HG03060 (cell line): ENCODE data around the gene ARHGEF25.
A peak's percentile ranks its signal among the peaks of the same experiment; 100 is the strongest.
"Not testable (repeated sequence)": the region's sequence is repeated elsewhere in the genome, so short reads cannot be mapped to it uniquely, and the experiment has no call there.

ENCODE experiments used
- ATAC-seq: cut with Tn5 transposase; IDR thresholded peaks from one replicate; pipeline ENCODE4 v1.9.1; 2021; ENCODE audit warnings: low read depth, moderate number of reproducible peaks; ENCODE audit not compliant: unreplicated experiment

Gene ARHGEF25

GRCh38 chr12:57611108-57611826 lies at the start of gene ARHGEF25:
TSS of gene ARHGEF25 (plus strand) at chr12:57611435. CDS start at chr12:57611895, 460 bp downstream.
- no peak for ATAC-seq

GRCh38 chr12:57563358-57563757 lies 47.9 kb upstream of the ARHGEF25 start:
- ATAC-seq: no peak

GRCh38 chr12:57564178-57564740 lies 47.0 kb upstream of the ARHGEF25 start:
- ATAC-seq: no peak

GRCh38 chr12:57568838-57569237 lies 42.4 kb upstream of the ARHGEF25 start:
- no peak for ATAC-seq

- ATAC-seq: no peak
These were observed 41.4 kb upstream of the ARHGEF25 start for GRCh38 chr12:57569858-57570257.

- ATAC-seq: not testable (repeated sequence)
These were observed 40.8 kb upstream of the ARHGEF25 start for GRCh38 chr12:57570438-57570837.

- no peak for ATAC-seq
These were observed 39.1 kb upstream of the ARHGEF25 start for GRCh38 chr12:57571926-57572762.

- no peak for ATAC-seq
These were observed 36.4 kb upstream of the ARHGEF25 start for GRCh38 chr12:57574795-57575194.

- no peak for ATAC-seq
These were observed 35.2 kb upstream of the ARHGEF25 start for GRCh38 chr12:57575771-57576612.

GRCh38 chr12:57576613-57577160 lies 34.5 kb upstream of the ARHGEF25 start:
- ATAC-seq: no peak

- ATAC-seq: no peak
These were observed 33.1 kb upstream of the ARHGEF25 start for GRCh38 chr12:57577981-57578758.

- no peak for ATAC-seq
These were observed 32.2 kb upstream of the ARHGEF25 start for GRCh38 chr12:57579011-57579410.

- no peak for ATAC-seq
These were observed 31.4 kb upstream of the ARHGEF25 start for GRCh38 chr12:57579677-57580465.

- no peak for ATAC-seq
These were observed 30.8 kb upstream of the ARHGEF25 start for GRCh38 chr12:57580466-57580795.

GRCh38 chr12:57581802-57582201 lies 29.4 kb upstream of the ARHGEF25 start:
- no peak for ATAC-seq

- ATAC-seq: no peak
These were observed 28.8 kb upstream of the ARHGEF25 start for GRCh38 chr12:57582440-57582839.

GRCh38 chr12:57583008-57583831 lies 28.0 kb upstream of the ARHGEF25 start:
- peak; percentile 93 for ATAC-seq

GRCh38 chr12:57584050-57584449 lies 27.2 kb upstream of the ARHGEF25 start:
- no peak for ATAC-seq
